Loucy (cell line): ENCODE results near the gene SLC29A3.

Experiments
- EZH2phosphoT487 ChIP-seq: fragments of 200-600 bp; IDR thresholded peaks from 2 replicates; pipeline ENCODE4 v1.6.1; 2018; ENCODE audit warnings: antibody characterized with exemption, mild to moderate bottlenecking, moderate library complexity, borderline replicate concordance
- TF ChIP-seq, protein P1 (sequence below): fragments of 200-600 bp; sonication (generic); conservative IDR thresholded peaks from 2 replicates; pipeline ENCODE4 v1.5.1; 2014; ENCODE audit warnings: mild to moderate bottlenecking, antibody characterized with exemption, low read length

GRCh38 chr10:71294856-71295255, 24.2 kb upstream of the SLC29A3 start:
- TF ChIP-seq, protein P1, sequence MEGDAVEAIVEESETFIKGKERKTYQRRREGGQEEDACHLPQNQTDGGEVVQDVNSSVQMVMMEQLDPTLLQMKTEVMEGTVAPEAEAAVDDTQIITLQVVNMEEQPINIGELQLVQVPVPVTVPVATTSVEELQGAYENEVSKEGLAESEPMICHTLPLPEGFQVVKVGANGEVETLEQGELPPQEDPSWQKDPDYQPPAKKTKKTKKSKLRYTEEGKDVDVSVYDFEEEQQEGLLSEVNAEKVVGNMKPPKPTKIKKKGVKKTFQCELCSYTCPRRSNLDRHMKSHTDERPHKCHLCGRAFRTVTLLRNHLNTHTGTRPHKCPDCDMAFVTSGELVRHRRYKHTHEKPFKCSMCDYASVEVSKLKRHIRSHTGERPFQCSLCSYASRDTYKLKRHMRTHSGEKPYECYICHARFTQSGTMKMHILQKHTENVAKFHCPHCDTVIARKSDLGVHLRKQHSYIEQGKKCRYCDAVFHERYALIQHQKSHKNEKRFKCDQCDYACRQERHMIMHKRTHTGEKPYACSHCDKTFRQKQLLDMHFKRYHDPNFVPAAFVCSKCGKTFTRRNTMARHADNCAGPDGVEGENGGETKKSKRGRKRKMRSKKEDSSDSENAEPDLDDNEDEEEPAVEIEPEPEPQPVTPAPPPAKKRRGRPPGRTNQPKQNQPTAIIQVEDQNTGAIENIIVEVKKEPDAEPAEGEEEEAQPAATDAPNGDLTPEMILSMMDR = no peak
- no peak for TF ChIP-seq EZH2phosphoT487
